ENCODE results near the gene WWOX.

Gene WWOX

GRCh38 chr16:79062821-79063220, 963.4 kb downstream of the WWOX start:
- no peak for TF ChIP-seq FOXP2 (optimal IDR thresholded peaks at IDR 0.05; ENCODE audit: borderline replicate concordance, extremely low read depth, extremely low read length, insufficient read depth)
- TF ChIP-seq REST (IDR thresholded peaks at IDR 0.05; ENCODE audit: insufficient read depth in 1 of 2, low read depth in 2 of 2, low read length in 2 of 2) = no peak
- TF ChIP-seq SIN3A (IDR thresholded peaks at IDR 0.05; ENCODE audit: borderline replicate concordance, insufficient read depth, low read length) = no peak
- no peak for TF ChIP-seq TAF1 (IDR thresholded peaks at IDR 0.05; ENCODE audit: borderline replicate concordance, insufficient read depth, low read length)
- TF ChIP-seq POLR2AphosphoS5 (IDR thresholded peaks at IDR 0.05; ENCODE audit: low read depth, low read length) = no peak

GRCh38 chr16:79064256-79064972, 965.0 kb downstream of the WWOX start:
- no peak for TF ChIP-seq FOXP2 (optimal IDR thresholded peaks at IDR 0.05; ENCODE audit: borderline replicate concordance, extremely low read depth, extremely low read length, insufficient read depth)
- no peak for TF ChIP-seq TAF1 (IDR thresholded peaks at IDR 0.05; ENCODE audit: borderline replicate concordance, insufficient read depth, low read length)
- no peak for TF ChIP-seq REST (IDR thresholded peaks at IDR 0.05; ENCODE audit: insufficient read depth in 1 of 2, low read depth in 2 of 2, low read length in 2 of 2)
- TF ChIP-seq SIN3A (IDR thresholded peaks at IDR 0.05; ENCODE audit: borderline replicate concordance, insufficient read depth, low read length) = no peak
- no peak for TF ChIP-seq POLR2AphosphoS5 (IDR thresholded peaks at IDR 0.05; ENCODE audit: low read depth, low read length)

DNA sequence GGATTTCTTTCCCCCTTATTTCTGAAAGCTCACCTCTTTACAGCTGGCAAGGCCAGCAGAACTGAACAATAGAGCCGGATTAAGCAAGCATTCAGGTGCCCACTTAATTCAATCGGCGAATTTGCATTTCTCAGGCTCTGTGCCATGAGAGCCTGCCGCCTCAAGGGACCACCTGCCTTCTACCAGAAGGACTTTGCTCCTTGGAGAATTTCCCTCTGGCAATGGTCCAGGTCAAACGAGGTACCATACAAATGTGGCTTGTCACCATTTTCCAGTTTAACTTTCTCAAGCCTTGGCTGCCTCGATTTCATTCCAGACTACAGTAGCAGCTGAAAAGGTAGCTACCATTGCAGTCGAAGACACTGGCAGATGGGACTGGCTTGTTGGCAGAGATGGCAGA, 967.1 kb downstream of the WWOX start:
- TF ChIP-seq SIN3A (IDR thresholded peaks at IDR 0.05; ENCODE audit: borderline replicate concordance, insufficient read depth, low read length) (no peak), TAF1 (IDR thresholded peaks at IDR 0.05; ENCODE audit: borderline replicate concordance, insufficient read depth, low read length) (no peak), FOXP2 (optimal IDR thresholded peaks at IDR 0.05; ENCODE audit: borderline replicate concordance, extremely low read depth, extremely low read length, insufficient read depth) (no peak), REST (IDR thresholded peaks at IDR 0.05; ENCODE audit: insufficient read depth in 1 of 2, low read depth in 2 of 2, low read length in 2 of 2) (no peak), POLR2AphosphoS5 (IDR thresholded peaks at IDR 0.05; ENCODE audit: low read depth, low read length) (no peak)

- TF ChIP-seq REST (IDR thresholded peaks at IDR 0.05; ENCODE audit: insufficient read depth in 1 of 2, low read depth in 2 of 2, low read length in 2 of 2) = no peak
These were observed 968.1 kb downstream of the WWOX start for GRCh38 chr16:79067600-79067999.

- no peak for TF ChIP-seq SIN3A (IDR thresholded peaks at IDR 0.05; ENCODE audit: borderline replicate concordance, insufficient read depth, low read length)
- TF ChIP-seq REST (IDR thresholded peaks at IDR 0.05; ENCODE audit: insufficient read depth in 1 of 2, low read depth in 2 of 2, low read length in 2 of 2) = no peak
- no peak for TF ChIP-seq FOXP2 (optimal IDR thresholded peaks at IDR 0.05; ENCODE audit: borderline replicate concordance, extremely low read depth, extremely low read length, insufficient read depth)
- TF ChIP-seq POLR2AphosphoS5 (IDR thresholded peaks at IDR 0.05; ENCODE audit: low read depth, low read length) = no peak
- no peak for TF ChIP-seq TAF1 (IDR thresholded peaks at IDR 0.05; ENCODE audit: borderline replicate concordance, insufficient read depth, low read length)
These were observed 969.7 kb downstream of the WWOX start for GRCh38 chr16:79069121-79069520.
